H9 (cell line): Measurements from ENCODE around the gene CETN3. TPM values are rescaled to one million over a fixed set of nuclear protein-coding genes. Genes with fewer than 3 reads are reported as not detected.

Experiments used
- DNase-seq: peaks from one replicate; pipeline ENCODE4 v3.0.0-alpha.2; 2017
- H2AFZ ChIP-seq: one replicate; pipeline ENCODE4 v1.6.1; 2013; ENCODE audit warnings: mild to moderate bottlenecking, low read length, control low read depth, moderate library complexity
- H2AK5ac ChIP-seq: 2 replicates; pipeline ENCODE4 v1.6.1; 2013; ENCODE audit warnings: low read length, control low read depth, mixed read lengths; ENCODE audit not compliant: insufficient read length
- H2BK120ac ChIP-seq: one replicate; pipeline ENCODE4 v1.6.1; 2013; ENCODE audit warnings: low read depth, mild to moderate bottlenecking, low read length, control low read depth, inconsistent platforms; ENCODE audit not compliant: poor library complexity, severe bottlenecking
- H2BK12ac ChIP-seq: 2 replicates; pipeline ENCODE4 v1.6.1; 2013; ENCODE audit warnings: low read length, control low read depth, mixed read lengths, low read depth; ENCODE audit not compliant: insufficient read length
- H2BK15ac ChIP-seq: 2 replicates; pipeline ENCODE4 v1.6.1; 2013; ENCODE audit warnings: low read depth, low read length, control low read depth
- H2BK20ac ChIP-seq: one replicate; pipeline ENCODE4 v1.6.1; 2013; ENCODE audit warnings: low read depth, mild to moderate bottlenecking, low read length, control low read depth, inconsistent platforms; ENCODE audit not compliant: poor library complexity, severe bottlenecking
- H2BK5ac ChIP-seq: 2 replicates; pipeline ENCODE4 v1.6.1; 2013; ENCODE audit warnings: low read length, control low read depth, mixed read lengths; ENCODE audit not compliant: insufficient read length
- H3K14ac ChIP-seq: 2 replicates; pipeline ENCODE4 v1.6.1; 2013; ENCODE audit warnings: low read length, control low read depth; ENCODE audit not compliant: insufficient read depth
- H3K18ac ChIP-seq: 2 replicates; pipeline ENCODE4 v1.6.1; 2013; ENCODE audit warnings: low read depth, mild to moderate bottlenecking, mixed read lengths, low read length, control low read depth; ENCODE audit not compliant: insufficient read length
- H3K23ac ChIP-seq: 2 replicates; pipeline ENCODE4 v1.6.1; 2013; ENCODE audit warnings: low read length, control low read depth, mixed read lengths, low read depth; ENCODE audit not compliant: insufficient read length
- H3K23me2 ChIP-seq: 2 replicates; pipeline ENCODE4 v1.6.1; 2013; ENCODE audit warnings: low read depth, mild to moderate bottlenecking, mixed read lengths, low read length, control low read depth; ENCODE audit not compliant: insufficient read length, poor library complexity, severe bottlenecking
- H3K27ac ChIP-seq: 2 replicates; pipeline ENCODE4 v1.5.1; 2013; ENCODE audit warnings: low read length, control low read depth, mixed read lengths, low read depth; ENCODE audit not compliant: insufficient read length
- H3K27me3 ChIP-seq: 2 replicates; pipeline ENCODE4 v1.6.1; 2013; ENCODE audit warnings: low read length, control low read depth, inconsistent platforms; ENCODE audit not compliant: insufficient read depth
- H3K4ac ChIP-seq: 2 replicates; pipeline ENCODE4 v1.6.1; 2013; ENCODE audit warnings: low read depth, mild to moderate bottlenecking, control low read depth, inconsistent platforms, low read length, moderate library complexity
- H3K4me1 ChIP-seq: 2 replicates; pipeline ENCODE4 v1.6.1; 2013; ENCODE audit warnings: low read length, control low read depth, inconsistent platforms; ENCODE audit not compliant: insufficient read depth
- H3K4me2 ChIP-seq: 2 replicates; pipeline ENCODE4 v1.6.1; 2013; ENCODE audit warnings: low read length, control low read depth, mixed read lengths; ENCODE audit not compliant: insufficient read length, insufficient read depth
- H3K56ac ChIP-seq: 2 replicates; pipeline ENCODE4 v1.6.1; 2013; ENCODE audit warnings: low read depth, mild to moderate bottlenecking, mixed read lengths, low read length, control low read depth; ENCODE audit not compliant: insufficient read length
- H3K79me1 ChIP-seq: 2 replicates; pipeline ENCODE4 v1.6.1; 2013; ENCODE audit warnings: low read depth, mild to moderate bottlenecking, moderate library complexity, low read length, control low read depth, inconsistent platforms; ENCODE audit not compliant: insufficient read depth, poor library complexity, severe bottlenecking
- H3K79me2 ChIP-seq: 2 replicates; pipeline ENCODE4 v1.6.1; 2013; ENCODE audit warnings: low read length, control low read depth, inconsistent platforms; ENCODE audit not compliant: insufficient read depth
- H3K9ac ChIP-seq: 2 replicates; pipeline ENCODE4 v1.6.1; 2013; ENCODE audit warnings: low read length, control low read depth, mixed read lengths; ENCODE audit not compliant: insufficient read length; ENCODE audit errors: extremely low read depth
- H3K9me3 ChIP-seq: one replicate; pipeline ENCODE4 v1.6.1; 2013; ENCODE audit warnings: low read depth, low read length, inconsistent platforms; ENCODE audit not compliant: control insufficient read depth
- H3T11ph ChIP-seq: one replicate; pipeline ENCODE4 v1.6.1; 2013; ENCODE audit warnings: mild to moderate bottlenecking, low read length, control low read depth, inconsistent platforms
- H4K20me1 ChIP-seq: one replicate; pipeline ENCODE4 v1.6.1; 2013; ENCODE audit not compliant: control insufficient read depth, insufficient read length, insufficient read depth
- H4K5ac ChIP-seq: 2 replicates; pipeline ENCODE4 v1.6.1; 2013; ENCODE audit warnings: low read depth, mild to moderate bottlenecking, mixed read lengths, low read length, control low read depth; ENCODE audit not compliant: insufficient read length
- H4K8ac ChIP-seq: replicated peaks from 2 replicates; pipeline ENCODE4 v1.6.1; 2013; ENCODE audit warnings: low read length, control low read depth, mixed read lengths, low read depth; ENCODE audit not compliant: insufficient read length
- H4K91ac ChIP-seq: 2 replicates; pipeline ENCODE4 v1.6.1; 2013; ENCODE audit warnings: low read depth, mild to moderate bottlenecking, moderate library complexity, mixed read lengths, low read length, control low read depth; ENCODE audit not compliant: insufficient read length
- H3K27ac Mint-ChIP-seq, 3 experiments: 2 replicates in 2 of 3; 3 replicates in 1 of 3; pipeline ENCODE4 v1.8.0; 2020 to 2021; ENCODE audit warnings: mixed read lengths in 3 of 3, mild to moderate bottlenecking in 1 of 3, moderate library complexity in 1 of 3
- H3K27me3 Mint-ChIP-seq: 2 replicates; pipeline ENCODE4 v1.8.0; 2021; ENCODE audit warnings: low read depth, mild to moderate bottlenecking, moderate library complexity, mixed read lengths
- H3K36me3 Mint-ChIP-seq, 3 experiments: 2 replicates in 2 of 3; 3 replicates in 1 of 3; pipeline ENCODE4 v1.8.0; 2020 to 2021; ENCODE audit warnings: low read depth in 3 of 3, mixed read lengths in 3 of 3; ENCODE audit not compliant: insufficient read depth in 1 of 3
- H3K4me1 Mint-ChIP-seq, 2 experiments: 2 replicates each; pipeline ENCODE4 v1.8.0; 2020; ENCODE audit warnings: mixed read lengths in 2 of 2
- H3K4me3 Mint-ChIP-seq, 2 experiments: 2 replicates in 1 of 2; 3 replicates in 1 of 2; pipeline ENCODE4 v1.8.0; 2020 to 2021; ENCODE audit warnings: mild to moderate bottlenecking in 2 of 2, mixed read lengths in 2 of 2, moderate library complexity in 1 of 2
- H3K9me3 Mint-ChIP-seq, 2 experiments: 2 replicates in 1 of 2; 3 replicates in 1 of 2; pipeline ENCODE4 v1.8.0; 2020; ENCODE audit warnings: mild to moderate bottlenecking in 2 of 2, mixed read lengths in 2 of 2, moderate library complexity in 1 of 2
- WGBS: extraction: QIAGEN DNeasy Blood & Tissue Kit; methylation state at CpG from one replicate; pipeline ENCODE4 v1.1.7; 2013; ENCODE audit warnings: missing lambda C conversion rate, low lambda C conversion rate, mixed read lengths; ENCODE audit not compliant: insufficient read length; ENCODE audit errors: extremely low coverage; 5-methylcytosine and 5-hydroxymethylcytosine counted together
- total RNA-seq: library from RNA; stranded (reverse); gene quantifications from 2 replicates; pipeline ENCODE4 v1.2.1, GENCODE V29; 2021
- TF ChIP-seq, protein P1 (sequence below): fragments of 200-600 bp; sonication (generic); conservative IDR thresholded peaks from 3 replicates; pipeline ENCODE4 v1.8.0; 2021; ENCODE audit warnings: antibody characterized with exemption, mild to moderate bottlenecking

Gene CETN3
- total RNA-seq, 1 experiment from 2014 or later: 36.3 TPM

DNA sequence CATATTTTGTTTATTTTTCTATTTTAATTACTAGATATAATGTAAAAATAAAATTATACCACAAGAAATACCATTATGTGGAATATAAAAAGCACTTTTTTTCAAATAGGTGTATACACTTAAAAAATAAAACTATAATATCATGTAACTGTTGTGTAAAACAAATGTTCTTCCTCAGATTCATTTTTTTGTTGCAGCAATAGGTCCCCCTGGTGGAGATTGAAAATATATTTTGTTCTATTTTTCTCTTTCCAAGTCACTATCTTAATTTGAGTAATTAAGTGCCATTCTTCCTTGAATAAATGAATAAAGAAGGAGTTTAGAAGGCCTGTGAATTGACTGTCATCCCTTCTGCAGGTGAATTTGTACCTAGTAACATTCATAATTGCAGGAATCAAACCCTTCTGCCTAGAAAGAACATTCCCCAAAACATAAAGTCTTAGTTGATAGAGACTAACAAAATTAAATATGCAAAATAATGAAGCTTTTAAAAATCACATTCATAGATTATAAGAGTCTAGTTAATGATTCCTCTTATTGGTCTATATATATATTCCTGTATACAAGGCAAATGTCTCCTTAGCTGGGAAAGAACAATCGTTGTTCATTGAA is 23.4 kb downstream of the CETN3 start:
- no peak overlapping the region for H3K18ac ChIP-seq
- H3K79me1 ChIP-seq: no peaks in the 10 kb centered on the region
- Mint-ChIP-seq H3K27me3 (no peaks in the 10 kb centered on the region), H3K4me3 (no peak overlapping the region), H3K27ac (no peak overlapping the region), H3K4me1 (peaks cover 6 to 11% of the 10 kb centered on the region in 2 experiments), H3K36me3 (peaks cover 0 to 5% (median 0%) of the 10 kb centered on the region in 3 experiments; a peak in 2 of 7 replicates), H3K9me3 (peaks cover 0 to 2% of the 10 kb centered on the region in 2 experiments; a peak in 2 of 5 replicates)
- no peaks in the 10 kb centered on the region for H3K27me3 ChIP-seq
- H3K4ac ChIP-seq: no peak overlapping the region
- H2BK12ac ChIP-seq: no peak overlapping the region
- H3K9me3 ChIP-seq: no peaks in the 10 kb centered on the region
- no peak overlapping the region for H4K91ac ChIP-seq
- H3K4me1 ChIP-seq: 0 out of 2 replicates have a peak, but pooled peaks cover 2% of the 10 kb centered on the region
- DNase-seq: no peak
- H2AK5ac ChIP-seq: no peak overlapping the region
- H2BK15ac ChIP-seq: no peak overlapping the region
- H4K20me1 ChIP-seq: no peaks in the 10 kb centered on the region
- no peak overlapping the region for H2BK5ac ChIP-seq
- H3K27ac ChIP-seq: no peak overlapping the region
- H3K23ac ChIP-seq: no peak overlapping the region
- H3T11ph ChIP-seq: no peak overlapping the region
- no peak overlapping the region for H2AFZ ChIP-seq
- H4K5ac ChIP-seq: no peak overlapping the region
- H3K56ac ChIP-seq: no peak overlapping the region
- no peaks in the 10 kb centered on the region for H3K23me2 ChIP-seq
- H3K14ac ChIP-seq: no peak overlapping the region
- H2BK20ac ChIP-seq: no peak overlapping the region
- no peak overlapping the region for H2BK120ac ChIP-seq
- no peak overlapping the region for H3K4me2 ChIP-seq
- H3K79me2 ChIP-seq: no peaks in the 10 kb centered on the region
- no peak overlapping the region for H4K8ac ChIP-seq
- TF ChIP-seq, protein P1, sequence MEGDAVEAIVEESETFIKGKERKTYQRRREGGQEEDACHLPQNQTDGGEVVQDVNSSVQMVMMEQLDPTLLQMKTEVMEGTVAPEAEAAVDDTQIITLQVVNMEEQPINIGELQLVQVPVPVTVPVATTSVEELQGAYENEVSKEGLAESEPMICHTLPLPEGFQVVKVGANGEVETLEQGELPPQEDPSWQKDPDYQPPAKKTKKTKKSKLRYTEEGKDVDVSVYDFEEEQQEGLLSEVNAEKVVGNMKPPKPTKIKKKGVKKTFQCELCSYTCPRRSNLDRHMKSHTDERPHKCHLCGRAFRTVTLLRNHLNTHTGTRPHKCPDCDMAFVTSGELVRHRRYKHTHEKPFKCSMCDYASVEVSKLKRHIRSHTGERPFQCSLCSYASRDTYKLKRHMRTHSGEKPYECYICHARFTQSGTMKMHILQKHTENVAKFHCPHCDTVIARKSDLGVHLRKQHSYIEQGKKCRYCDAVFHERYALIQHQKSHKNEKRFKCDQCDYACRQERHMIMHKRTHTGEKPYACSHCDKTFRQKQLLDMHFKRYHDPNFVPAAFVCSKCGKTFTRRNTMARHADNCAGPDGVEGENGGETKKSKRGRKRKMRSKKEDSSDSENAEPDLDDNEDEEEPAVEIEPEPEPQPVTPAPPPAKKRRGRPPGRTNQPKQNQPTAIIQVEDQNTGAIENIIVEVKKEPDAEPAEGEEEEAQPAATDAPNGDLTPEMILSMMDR: peak; percentile 79
- no peak overlapping the region for H3K9ac ChIP-seq
- WGBS: no CpG with 5 or more reads among the region's 1 CpG
